A549 treated with ZK216348 at 1 μM for 4 hours (cell line): ENCODE results near the gene SLC2A13. TPM values are rescaled to one million over a fixed set of nuclear protein-coding genes. Genes with fewer than 3 reads are reported as not detected.

Experiments
- total RNA-seq: library from RNA; stranded (reverse); fragments of 200-300 nt; extraction: Qiagen RNA extraction; gene quantifications from 5 replicates; pipeline ENCODE4 v1.2.3, GENCODE V29; 2022; ENCODE audit warnings: low read depth

Gene SLC2A13
- 2.1 to 4.1 TPM (median 3.9 TPM) in 5 replicates for total RNA-seq

DNA sequence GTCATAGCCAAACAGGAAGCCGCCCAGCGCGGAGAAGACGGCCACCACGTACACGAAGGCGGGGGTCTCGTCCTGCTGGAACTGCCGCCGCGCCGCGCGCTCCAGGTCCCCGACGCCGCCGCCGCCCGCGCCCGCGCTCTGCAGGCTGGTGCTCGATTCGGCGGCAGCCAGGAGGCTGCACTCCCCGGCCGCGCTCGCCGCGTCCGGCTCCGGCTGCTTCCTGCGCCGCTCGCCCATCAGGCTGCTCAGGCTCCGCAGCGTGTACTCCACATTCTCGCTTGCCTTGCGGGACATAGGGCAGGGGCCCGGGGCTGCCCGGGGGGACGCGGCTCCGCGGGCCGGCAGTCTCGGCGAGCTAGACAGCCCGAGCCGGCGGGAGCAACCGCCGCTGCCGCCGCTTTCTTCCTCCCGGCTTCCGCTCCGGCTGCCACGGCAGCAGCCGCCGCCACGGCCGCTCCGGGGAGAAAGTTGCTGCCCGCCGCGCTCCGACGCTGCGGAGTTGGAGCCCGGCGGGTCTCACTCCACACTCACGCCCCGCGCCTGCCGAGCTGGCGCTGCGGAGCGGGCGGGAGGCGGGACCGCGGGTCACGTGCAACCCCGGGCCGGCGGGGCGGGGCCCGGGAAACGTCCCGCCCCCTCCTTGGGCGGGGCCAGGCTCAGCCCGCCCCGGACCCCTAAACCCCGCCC, at the start of gene SLC2A13:
Gene SLC2A13 (minus strand): TSS at position 567 of the 687 bp plus-strand sequence. CDS start 273 bp downstream, at position 294.

Other genes starting within 250 kb of the SLC2A13 start
- 1.2 to 2.4 TPM (median 1.6 TPM) in 5 replicates for gene LRRK2, start 118.9 kb upstream of the SLC2A13 start, total RNA-seq